Lower leg skin (tissue), 3 donors: ENCODE results near the gene IQGAP3.

Experiments used
- POLR2A ChIP-seq, 2 donors: fragments of 450-650 bp; IDR thresholded peaks; one replicate each; pipeline ENCODE4 v1.6.1; 2016 to 2017; ENCODE audit warnings: antibody characterized with exemption in 2 of 2, mild to moderate bottlenecking in 1 of 2, moderate library complexity in 1 of 2
- TF ChIP-seq, protein P1 (sequence below), 3 donors: fragments of 450-650 bp; IDR thresholded peaks; one replicate each; pipeline ENCODE4 v1.5.1; 2016; ENCODE audit warnings: antibody characterized with exemption in 3 of 3, mild to moderate bottlenecking in 3 of 3, moderate library complexity in 2 of 3

DNA sequence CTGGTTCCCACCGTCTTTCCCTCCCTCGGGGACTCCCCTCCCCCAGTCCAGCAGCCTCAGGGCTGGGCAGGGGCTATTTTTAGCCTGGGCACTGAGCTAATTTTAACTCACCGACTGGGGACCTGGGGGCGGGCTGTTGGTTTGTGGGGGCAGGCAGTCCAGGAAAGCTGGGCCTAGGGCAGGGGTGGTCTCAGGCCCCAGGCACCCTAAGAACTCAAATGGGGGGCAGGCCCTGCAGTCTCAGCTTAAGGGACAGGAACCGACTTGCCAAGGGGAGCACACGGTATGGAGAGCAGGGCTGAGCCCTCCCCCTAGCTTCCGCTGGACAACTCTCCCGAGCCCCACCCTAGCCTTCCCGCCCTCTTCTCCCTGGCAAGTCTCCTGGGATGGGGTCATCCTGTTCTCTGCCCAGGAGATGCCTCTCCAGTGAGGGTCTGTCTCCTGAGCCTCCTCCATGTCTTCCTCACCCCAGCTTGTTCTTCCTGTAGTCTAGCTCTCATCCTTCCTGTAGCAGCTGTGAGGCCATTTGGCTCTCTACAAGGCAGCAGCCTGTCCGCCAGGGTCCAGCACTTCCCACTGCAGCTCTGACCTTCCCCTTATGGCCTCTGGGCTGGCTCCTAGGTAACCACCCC is 81.8 kb downstream of the IQGAP3 start:
- TF ChIP-seq, protein P1, sequence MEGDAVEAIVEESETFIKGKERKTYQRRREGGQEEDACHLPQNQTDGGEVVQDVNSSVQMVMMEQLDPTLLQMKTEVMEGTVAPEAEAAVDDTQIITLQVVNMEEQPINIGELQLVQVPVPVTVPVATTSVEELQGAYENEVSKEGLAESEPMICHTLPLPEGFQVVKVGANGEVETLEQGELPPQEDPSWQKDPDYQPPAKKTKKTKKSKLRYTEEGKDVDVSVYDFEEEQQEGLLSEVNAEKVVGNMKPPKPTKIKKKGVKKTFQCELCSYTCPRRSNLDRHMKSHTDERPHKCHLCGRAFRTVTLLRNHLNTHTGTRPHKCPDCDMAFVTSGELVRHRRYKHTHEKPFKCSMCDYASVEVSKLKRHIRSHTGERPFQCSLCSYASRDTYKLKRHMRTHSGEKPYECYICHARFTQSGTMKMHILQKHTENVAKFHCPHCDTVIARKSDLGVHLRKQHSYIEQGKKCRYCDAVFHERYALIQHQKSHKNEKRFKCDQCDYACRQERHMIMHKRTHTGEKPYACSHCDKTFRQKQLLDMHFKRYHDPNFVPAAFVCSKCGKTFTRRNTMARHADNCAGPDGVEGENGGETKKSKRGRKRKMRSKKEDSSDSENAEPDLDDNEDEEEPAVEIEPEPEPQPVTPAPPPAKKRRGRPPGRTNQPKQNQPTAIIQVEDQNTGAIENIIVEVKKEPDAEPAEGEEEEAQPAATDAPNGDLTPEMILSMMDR (IDR thresholded peaks at IDR 0.05): no peak
- no peak for TF ChIP-seq POLR2A (IDR thresholded peaks at IDR 0.05)
